Measurements from ENCODE around the gene PIP5K1A.
"Not testable (repeated sequence)": the region's sequence is repeated elsewhere in the genome, so short reads cannot be mapped to it uniquely, and the experiment has no call there.

The PIP5K1A gene

DNA sequence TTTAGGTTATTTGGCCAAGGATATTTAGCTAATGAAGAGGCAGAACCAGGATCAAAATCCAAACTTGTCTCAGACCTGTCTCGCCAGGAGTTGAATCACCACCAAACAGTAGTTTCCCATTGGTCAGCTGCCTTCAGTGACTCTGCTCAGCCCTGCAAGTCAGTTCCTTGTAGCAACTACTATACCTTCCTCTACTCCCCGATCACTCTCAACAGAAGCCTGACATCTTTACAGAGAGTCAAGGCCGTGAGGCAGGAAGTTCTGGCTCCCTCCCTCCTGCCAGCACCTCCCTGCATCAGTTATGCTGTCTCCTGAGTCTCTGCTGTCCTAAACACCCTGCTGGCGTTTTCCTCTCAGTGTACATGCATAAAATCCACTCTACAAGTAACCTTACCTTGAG, 69.4 kb downstream of the PIP5K1A start:
- TF ChIP-seq, protein P1, sequence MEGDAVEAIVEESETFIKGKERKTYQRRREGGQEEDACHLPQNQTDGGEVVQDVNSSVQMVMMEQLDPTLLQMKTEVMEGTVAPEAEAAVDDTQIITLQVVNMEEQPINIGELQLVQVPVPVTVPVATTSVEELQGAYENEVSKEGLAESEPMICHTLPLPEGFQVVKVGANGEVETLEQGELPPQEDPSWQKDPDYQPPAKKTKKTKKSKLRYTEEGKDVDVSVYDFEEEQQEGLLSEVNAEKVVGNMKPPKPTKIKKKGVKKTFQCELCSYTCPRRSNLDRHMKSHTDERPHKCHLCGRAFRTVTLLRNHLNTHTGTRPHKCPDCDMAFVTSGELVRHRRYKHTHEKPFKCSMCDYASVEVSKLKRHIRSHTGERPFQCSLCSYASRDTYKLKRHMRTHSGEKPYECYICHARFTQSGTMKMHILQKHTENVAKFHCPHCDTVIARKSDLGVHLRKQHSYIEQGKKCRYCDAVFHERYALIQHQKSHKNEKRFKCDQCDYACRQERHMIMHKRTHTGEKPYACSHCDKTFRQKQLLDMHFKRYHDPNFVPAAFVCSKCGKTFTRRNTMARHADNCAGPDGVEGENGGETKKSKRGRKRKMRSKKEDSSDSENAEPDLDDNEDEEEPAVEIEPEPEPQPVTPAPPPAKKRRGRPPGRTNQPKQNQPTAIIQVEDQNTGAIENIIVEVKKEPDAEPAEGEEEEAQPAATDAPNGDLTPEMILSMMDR (conservative IDR thresholded peaks at IDR 0.05; ENCODE audit: low read depth, low read length): no peak
- no peak for DNase-seq (ENCODE audit: low read depth)
- no peak overlapping the region for H3K4me3 ChIP-seq (ENCODE audit: low read depth, low read length)

- no peak overlapping the region for H3K4me3 ChIP-seq (ENCODE audit: low read depth, low read length)
- no peak for DNase-seq (ENCODE audit: low read depth)
- TF ChIP-seq, protein P1 (conservative IDR thresholded peaks at IDR 0.05; ENCODE audit: low read depth, low read length): no peak
These were observed 75.6 kb downstream of the PIP5K1A start for GRCh38 chr1:151273924-151274466.

DNA sequence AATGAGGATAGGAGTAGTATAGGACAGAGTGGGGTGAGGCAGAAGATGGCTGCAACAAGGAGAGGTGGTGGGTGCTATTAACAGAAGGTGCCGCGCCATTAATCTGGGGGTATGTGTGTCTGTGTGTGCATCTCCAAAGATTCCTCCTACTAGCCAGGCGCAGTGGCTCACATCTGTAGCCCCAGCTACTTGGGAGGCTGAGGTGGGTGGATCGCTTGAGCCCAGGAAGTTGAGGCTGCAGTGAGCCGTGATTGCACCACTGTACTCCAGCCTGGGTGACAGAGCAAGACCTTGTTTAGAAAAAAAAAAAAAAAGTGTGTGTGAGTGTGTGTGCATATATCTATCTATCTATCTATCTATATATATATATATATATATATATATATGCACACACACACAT, 77.0 kb downstream of the PIP5K1A start:
- not testable (repeated sequence) for H3K4me3 ChIP-seq (ENCODE audit: low read depth, low read length); DNase-seq (ENCODE audit: low read depth)

DNA sequence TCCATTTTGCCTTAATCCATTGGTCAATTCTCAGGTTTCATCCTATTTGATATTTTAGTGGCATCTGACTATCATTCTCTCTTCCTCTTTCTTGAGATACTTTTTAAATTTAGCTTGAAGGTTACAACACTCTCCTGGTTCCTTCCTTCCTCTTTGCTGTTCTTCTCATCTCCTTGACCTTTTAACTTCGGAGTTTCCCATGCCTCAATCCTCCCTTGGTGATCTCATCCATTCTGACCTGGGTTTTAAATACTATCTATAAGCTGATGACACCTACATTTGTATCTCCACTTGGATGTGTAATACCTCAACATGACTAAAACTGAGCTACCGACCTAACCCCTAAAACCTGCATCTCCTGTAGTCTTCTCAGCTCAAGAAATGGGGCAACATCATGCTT, 78.9 kb downstream of the PIP5K1A start:
- DNase-seq (ENCODE audit: low read depth): no peak
- H3K4me3 ChIP-seq (ENCODE audit: low read depth, low read length): no peak overlapping the region
- TF ChIP-seq, protein P1 (conservative IDR thresholded peaks at IDR 0.05; ENCODE audit: low read depth, low read length): no peak

DNA sequence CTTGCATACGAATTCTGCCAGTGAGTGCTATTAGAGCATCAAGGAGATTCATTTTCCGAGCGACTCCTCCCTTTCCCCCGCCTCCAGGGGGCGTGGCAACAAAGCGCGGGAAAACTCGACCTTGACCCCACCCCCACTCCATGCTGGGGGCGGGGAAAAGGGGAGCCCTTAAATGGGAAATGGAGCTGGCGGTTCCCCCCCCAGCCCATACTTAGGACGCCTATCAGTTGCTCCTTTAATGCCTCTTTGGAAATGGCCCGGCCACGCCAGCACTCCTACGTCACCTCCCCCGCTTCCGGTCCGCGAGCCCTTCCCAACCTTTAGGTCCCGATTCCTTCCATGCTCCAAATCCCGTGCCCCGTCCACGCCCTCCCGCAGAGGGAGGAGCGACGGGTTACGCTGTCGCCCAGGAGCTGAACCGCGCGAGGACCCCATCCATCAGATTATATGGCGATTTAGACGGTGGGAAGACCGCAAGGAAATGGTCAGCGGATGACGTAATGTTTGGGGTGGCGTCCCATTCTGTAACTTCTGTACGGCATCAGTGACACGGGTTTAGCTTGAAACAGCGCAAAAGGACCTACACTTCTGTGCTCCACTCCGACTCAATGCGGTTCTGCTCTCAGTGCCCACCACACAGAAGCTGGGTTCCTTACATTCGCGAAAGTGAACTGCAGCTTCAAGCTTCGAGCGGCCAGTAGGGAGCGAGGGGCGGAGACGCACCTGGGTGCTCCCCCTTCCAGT, 83.0 kb downstream of the PIP5K1A start:
- TF ChIP-seq, protein P1 (conservative IDR thresholded peaks at IDR 0.05; ENCODE audit: low read depth, low read length): peak; percentile 16
- DNase-seq (ENCODE audit: low read depth): peak; percentile 99
- peak overlapping the region; percentile 97 for H3K4me3 ChIP-seq (ENCODE audit: low read depth, low read length)

DNA sequence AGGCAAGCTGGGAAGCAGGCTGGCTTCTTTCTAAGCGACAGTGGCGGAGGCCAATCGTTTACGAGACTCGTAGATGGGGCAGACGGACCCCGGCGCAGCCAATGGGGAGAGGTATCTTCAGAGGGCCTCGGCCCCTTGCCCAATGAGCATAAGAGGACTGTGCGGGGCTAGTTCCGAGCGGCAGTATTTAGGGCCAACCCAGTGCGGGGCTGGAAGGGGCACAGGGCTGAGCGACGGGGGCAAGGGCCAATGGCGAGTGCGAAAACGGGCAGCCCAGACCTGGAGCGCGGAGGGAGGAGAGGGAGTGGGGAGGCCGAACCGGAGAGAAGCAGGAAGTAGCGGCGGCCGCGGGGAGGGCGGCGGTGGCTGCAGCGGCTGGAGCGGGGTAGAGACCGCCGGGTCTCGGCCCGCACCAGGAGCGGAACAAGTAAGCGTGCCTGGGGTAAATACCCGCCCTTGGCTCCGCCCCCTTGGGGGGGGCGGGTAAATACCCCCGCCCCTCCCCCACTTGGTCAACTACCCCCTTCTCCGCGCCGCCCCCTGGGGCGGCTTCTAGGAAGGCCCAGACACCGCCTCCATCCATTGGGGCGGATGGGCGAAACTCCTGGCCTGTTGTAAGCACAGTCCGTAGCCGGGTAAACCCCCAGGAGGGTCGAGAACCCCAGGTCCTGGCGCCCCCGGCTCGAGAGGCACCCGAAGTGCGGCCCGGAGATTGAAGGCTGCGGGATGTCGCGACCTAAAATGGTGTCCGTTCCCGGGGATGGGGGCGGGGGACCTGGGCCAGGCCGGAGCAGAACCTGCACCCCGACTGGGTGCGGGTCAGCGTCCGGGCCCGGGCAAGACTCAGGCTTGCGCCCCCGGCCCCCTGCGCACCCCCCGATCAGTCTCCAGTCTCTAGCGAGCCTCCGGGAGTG, 83.9 kb downstream of the PIP5K1A start, which contains the start of gene ZNF687:
ZNF687 (plus strand) TSS at position 331 of the 914 bp plus-strand sequence. CDS start 3,993 bp downstream, outside the sequence.
- peak within 1 kb of the TSS; percentile 97 for H3K4me3 ChIP-seq (ENCODE audit: low read depth, low read length)
- TF ChIP-seq, protein P1 (conservative IDR thresholded peaks at IDR 0.05; ENCODE audit: low read depth, low read length): no peak
- DNase-seq (ENCODE audit: low read depth): peak; percentile 100
